ENCODE measurements around the gene YRDC. TPM values are rescaled to one million over a fixed set of nuclear protein-coding genes. Genes with fewer than 3 reads are reported as not detected.
A peak's percentile ranks its signal among the peaks of the same experiment; 100 is the strongest.
"Not testable (repeated sequence)": the region's sequence is repeated elsewhere in the genome, so short reads cannot be mapped to it uniquely, and the experiment has no call there.

YRDC gene
- total RNA-seq, 1 experiment from 2014 or later = 59.7 TPM

DNA sequence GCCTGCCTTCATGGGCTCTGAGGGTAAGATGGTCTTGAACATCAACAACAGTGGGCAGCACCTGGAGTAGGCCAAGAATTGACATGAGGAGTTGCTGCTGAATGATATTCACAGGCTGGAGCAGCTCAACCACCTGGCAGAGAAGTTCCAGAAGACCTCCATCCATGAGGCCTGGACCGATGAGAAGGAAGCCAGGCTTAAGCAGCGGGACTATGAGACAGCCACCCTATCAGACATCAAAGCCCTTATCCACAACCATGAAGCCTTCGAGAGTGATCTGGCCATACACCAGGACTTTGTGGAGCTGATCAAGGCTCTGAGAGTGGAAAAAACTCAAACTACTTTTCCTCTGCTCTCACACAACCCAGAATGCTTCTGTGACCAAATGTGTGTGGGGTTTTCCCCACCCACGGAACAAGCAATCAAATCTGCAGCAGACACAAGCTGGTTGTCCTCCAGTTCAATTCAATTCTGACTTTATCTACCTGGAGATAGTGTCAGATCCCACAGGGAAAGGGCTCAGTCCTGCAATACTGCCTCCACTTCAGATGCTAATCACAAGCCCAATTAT lies 31.0 kb downstream of the YRDC start:
- no peaks in the 10 kb centered on the region for H3K4me1 ChIP-seq (replicated peaks)
- H3K27me3 ChIP-seq (replicated peaks) = peaks cover 8% of the 10 kb centered on the region; the same call in 1 of the 2 replicates
- no peaks in the 10 kb centered on the region for H3K9me3 ChIP-seq (replicated peaks)

DNA sequence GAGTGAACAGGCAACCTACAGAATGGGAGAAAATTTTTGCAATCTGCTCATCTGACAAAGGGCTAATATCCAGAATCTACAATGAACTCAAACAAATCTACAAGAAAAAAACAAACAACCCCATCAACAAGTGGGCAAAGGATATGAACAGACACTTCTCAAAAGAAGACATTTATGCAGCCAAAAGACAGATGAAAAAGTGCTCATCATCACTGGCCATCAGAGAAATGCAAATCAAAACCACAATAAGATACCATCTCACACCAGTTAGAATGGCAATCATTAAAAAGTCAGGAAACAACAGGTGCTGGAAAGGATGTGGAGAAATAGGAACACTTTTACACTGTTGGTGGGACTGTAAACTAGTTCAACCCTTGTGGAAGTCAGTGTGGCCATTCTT lies 36.6 kb downstream of the YRDC start:
- peaks cover 31% of the 10 kb centered on the region for H3K27me3 ChIP-seq (replicated peaks)
- not testable (repeated sequence) for DNase-seq (ENCODE audit: low read depth in 1 of 2, low spot score in 2 of 2); H3K9me3 ChIP-seq (replicated peaks); H3K36me3 ChIP-seq; H3K27ac ChIP-seq; H3K4me1 ChIP-seq (replicated peaks); H3K4me3 ChIP-seq

More for the DNA sequence above, 31.0 kb downstream of the YRDC start:
- DNase-seq (ENCODE audit: low read depth in 1 of 2, low spot score in 2 of 2) = no peak
- Histone ChIP-seq H3K36me3 (no peaks in the 10 kb centered on the region), H3K4me3 (no peak overlapping the region), H3K27ac (no peak overlapping the region)

DNA sequence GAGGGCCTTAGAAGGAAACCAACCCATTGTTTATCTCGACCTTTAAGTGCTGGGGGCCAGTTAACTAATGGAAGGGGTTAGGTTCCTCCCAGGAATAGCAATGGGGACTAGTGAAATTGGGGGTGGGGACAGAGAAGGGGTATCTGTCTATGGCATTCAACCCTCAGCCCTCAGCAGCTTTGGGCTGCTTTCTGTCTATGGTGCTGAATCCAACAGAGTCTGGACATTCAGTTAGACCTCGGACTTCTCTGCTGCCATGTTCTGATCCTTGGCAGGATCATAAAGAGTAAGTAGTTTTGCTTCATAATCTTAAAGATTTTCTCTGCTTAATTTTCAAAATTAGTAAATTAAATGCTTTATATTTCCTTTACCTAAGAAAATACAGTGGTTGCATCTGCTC lies 40.5 kb downstream of the YRDC start:
- Histone ChIP-seq H3K4me1 (replicated peaks) (no peaks in the 10 kb centered on the region), H3K27ac (no peak overlapping the region), H3K27me3 (replicated peaks) (peaks cover 56% of the 10 kb centered on the region), H3K9me3 (replicated peaks) (peaks cover 7% of the 10 kb centered on the region; the same call in 1 of the 2 replicates), H3K36me3 (no peaks in the 10 kb centered on the region), H3K4me3 (no peak overlapping the region)
- DNase-seq (ENCODE audit: low read depth in 1 of 2, low spot score in 2 of 2) = no peak

DNA sequence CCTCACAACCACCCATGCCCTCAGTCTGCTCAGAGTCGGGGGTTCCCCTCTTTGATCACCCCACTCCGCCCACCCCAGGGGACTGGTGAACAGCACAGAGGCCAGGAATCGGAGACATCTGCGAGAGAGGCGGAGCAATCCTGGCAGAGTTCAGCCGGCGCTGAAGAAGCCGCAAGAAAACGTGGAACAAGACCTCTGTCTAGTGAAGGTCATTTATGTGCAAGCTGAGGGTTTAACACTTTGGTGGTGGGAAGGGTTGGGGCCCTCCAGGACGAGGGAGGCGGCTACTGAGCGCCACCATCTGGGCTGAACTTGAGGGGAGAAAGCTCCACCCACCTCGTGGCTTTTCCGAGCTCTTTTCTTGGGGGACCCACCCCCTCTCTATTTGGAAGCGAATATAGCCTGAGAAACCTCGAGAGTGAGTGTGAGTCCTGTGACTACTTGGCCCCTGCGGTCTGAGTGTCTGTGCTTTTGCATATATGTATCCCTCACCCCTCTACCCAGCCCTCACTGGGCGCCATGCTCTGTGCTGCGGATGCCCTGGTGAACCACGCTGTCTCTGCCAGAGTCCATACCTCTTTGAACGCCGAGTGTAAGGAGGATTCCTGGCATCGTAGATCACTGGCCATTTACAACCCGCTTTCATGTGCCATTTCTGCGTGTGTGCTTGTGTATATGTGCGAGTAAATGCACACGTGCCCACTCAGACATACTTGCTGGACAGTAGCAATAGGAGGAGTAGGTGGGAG lies 41.9 kb downstream of the YRDC start:
- no peak overlapping the region for H3K27ac ChIP-seq
- peaks cover 7% of the 10 kb centered on the region; the same call in 1 of the 2 replicates for H3K9me3 ChIP-seq (replicated peaks)
- peaks cover 56% of the 10 kb centered on the region for H3K27me3 ChIP-seq (replicated peaks)
- H3K4me1 ChIP-seq (replicated peaks) = no peaks in the 10 kb centered on the region
- no peak overlapping the region for H3K4me3 ChIP-seq
- H3K36me3 ChIP-seq = no peaks in the 10 kb centered on the region
- DNase-seq (ENCODE audit: low read depth in 1 of 2, low spot score in 2 of 2) = no peak

DNA sequence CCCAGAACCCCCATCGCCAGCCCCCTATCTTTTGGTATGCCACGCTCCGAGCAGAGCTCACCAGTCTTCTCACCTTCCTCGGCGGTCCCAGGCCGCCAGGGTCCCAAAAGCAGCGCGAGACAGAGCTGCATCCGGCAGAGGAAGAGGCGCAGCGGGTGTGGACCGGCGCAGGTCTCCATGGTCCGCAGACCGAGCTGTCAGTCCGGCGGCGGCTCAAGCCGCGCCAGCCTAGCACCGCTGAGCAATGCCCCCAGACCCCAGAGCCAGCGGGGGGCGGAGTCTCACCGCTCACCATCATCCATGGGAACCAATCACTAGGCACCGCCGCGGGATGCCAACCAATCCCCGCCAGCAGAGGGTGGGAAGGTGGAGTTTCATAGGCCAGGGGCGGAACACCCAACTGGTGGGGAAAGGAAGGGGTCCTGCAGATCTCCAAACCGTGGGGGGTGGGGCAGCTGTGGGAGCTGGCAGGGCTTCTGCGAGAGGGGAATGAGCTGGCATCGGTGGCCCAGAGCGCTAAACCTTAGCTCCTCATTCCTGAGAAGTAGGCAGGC lies 43.0 kb downstream of the YRDC start, which contains the start of gene EPHA10:
EPHA10 (minus strand) TSS at position 233 of the 554 bp plus-strand sequence; CDS start at position 179, 54 bp downstream.
- Histone ChIP-seq H3K4me1 (replicated peaks) (no peaks in the 10 kb centered on the region), H3K27ac (no peak within 1 kb of the TSS), H3K36me3 (no peaks in the 10 kb centered on the region), H3K9me3 (replicated peaks) (peaks cover 7% of the 10 kb centered on the region; the same call in 1 of the 2 replicates), H3K27me3 (replicated peaks) (peaks cover 55% of the 10 kb centered on the region), H3K4me3 (no peak within 1 kb of the TSS)
- DNase-seq (ENCODE audit: low read depth in 1 of 2, low spot score in 2 of 2) = no peak

DNA sequence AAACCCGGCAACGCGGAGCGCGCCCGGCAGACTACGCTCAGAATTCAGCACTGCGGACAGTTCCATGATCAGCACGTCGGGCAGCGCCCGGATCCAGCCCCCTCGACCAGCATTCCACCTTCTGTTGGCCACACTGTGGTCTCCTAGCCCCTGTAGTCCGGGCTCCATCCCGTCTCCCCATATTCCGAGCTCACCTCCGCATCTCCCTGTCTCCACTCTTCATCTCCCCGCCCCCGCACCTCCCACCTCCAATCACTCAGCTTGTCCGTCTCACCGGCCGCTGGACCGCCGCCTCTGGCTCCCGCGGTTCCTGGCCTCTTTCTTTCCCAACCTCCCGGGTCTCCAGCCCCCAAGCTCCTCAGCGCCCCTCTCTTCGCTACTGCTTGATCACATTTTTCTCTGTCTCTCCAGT lies 43.6 kb downstream of the YRDC start:
- H3K27me3 ChIP-seq (replicated peaks) = peaks cover 54% of the 10 kb centered on the region
- H3K27ac ChIP-seq = no peak overlapping the region
- DNase-seq (ENCODE audit: low read depth in 1 of 2, low spot score in 2 of 2) = peak; percentile 17 to 55
- peaks cover 7% of the 10 kb centered on the region; the same call in 1 of the 2 replicates for H3K9me3 ChIP-seq (replicated peaks)
- H3K36me3 ChIP-seq = no peaks in the 10 kb centered on the region
- H3K4me3 ChIP-seq = no peak overlapping the region
- no peaks in the 10 kb centered on the region for H3K4me1 ChIP-seq (replicated peaks)

DNA sequence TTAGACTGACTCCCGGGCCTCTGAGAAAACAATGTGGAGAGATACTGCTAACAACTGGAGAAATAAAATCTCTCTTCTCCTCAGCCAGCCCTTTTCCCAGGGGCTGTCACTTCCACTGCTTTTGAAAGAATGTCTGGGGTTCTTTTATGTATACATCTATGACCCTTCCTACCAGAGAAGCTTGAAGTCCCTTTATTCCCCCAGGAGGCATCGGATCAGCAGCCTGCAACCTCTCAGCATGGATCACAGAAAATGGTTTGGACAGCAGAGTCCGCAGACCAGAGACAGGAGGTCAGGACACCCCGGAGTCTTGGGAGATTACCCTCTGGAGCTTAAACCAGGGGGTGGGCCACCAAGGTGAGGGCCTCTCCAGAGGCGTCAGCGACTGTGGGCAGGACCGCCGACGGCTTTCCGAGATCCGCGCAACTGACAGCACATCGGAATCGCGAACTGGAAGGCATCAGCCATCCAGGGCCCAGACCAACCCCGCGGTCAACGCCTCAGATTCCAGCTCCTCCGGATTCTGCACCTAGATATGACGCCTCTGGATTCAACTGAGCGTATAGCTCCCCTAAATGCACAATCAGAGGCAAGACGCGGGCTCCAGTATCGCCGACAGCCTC lies 44.1 kb downstream of the YRDC start:
- peaks cover 52% of the 10 kb centered on the region for H3K27me3 ChIP-seq (replicated peaks)
- no peak overlapping the region for H3K4me3 ChIP-seq
- H3K36me3 ChIP-seq = no peaks in the 10 kb centered on the region
- no peak for DNase-seq (ENCODE audit: low read depth in 1 of 2, low spot score in 2 of 2)
- H3K9me3 ChIP-seq (replicated peaks) = peaks cover 7% of the 10 kb centered on the region; the same call in 1 of the 2 replicates
- no peaks in the 10 kb centered on the region for H3K4me1 ChIP-seq (replicated peaks)
- H3K27ac ChIP-seq = no peak overlapping the region

DNA sequence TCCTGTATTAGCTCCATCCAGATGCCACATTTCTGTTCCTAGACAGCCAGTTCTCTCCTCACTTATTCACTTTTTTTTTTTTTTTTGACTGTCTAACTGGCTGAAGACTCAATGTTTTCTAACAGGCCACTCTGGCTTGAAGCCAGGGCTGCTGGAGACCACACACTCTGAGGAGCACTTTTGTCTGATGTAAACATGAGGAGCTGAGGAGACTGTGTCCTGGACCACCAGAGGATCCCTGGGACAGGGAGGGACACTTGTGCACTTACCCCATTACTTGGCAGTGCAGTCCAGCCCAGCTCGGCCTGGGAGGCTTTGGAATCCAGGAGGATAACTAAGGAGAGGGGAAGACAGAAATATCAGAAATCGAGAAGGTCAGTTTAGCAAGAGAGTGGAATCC lies 45.5 kb downstream of the YRDC start:
- Histone ChIP-seq H3K27me3 (replicated peaks) (peaks cover 58% of the 10 kb centered on the region), H3K36me3 (no peaks in the 10 kb centered on the region), H3K27ac (no peak overlapping the region), H3K4me1 (replicated peaks) (no peaks in the 10 kb centered on the region), H3K9me3 (replicated peaks) (peaks cover 7% of the 10 kb centered on the region; the same call in 1 of the 2 replicates), H3K4me3 (no peak overlapping the region)
- DNase-seq (ENCODE audit: low read depth in 1 of 2, low spot score in 2 of 2) = no peak

DNA sequence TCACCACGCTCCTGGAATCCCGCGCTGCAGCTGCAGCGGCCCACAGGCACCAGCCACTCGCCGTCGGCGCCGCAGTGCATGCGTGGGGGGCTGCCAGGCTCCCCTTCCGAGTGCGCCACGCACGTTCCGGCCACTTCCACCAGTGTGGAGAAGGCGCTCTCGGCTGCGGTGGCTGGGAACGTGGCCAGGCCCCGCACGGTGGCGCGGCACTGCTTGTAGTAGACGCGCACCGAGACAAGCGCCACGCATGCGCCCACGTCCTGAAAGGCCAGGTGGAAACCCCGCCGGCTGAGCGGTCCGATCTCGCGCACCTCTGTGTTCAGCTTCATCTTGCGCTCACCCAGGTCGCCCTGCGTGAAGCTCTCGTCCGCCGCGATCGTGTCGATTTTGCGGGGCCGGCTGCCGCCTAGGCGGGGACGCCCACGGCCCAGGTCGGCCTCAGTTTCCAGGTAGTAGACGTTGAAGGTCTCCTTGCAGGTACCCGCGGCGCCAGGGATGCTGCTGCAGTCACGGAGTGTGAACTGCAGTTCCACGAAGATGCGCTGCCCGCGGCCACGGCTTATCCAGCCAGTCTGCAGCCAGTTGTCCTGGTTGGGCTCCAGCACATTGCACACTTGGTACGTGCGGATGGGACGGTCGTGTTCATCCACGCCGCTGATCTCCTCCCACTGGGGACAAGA lies 46.5 kb downstream of the YRDC start:
- Histone ChIP-seq H3K4me3 (no peak overlapping the region), H3K27me3 (replicated peaks) (peaks cover 56% of the 10 kb centered on the region), H3K36me3 (no peaks in the 10 kb centered on the region), H3K9me3 (replicated peaks) (peaks cover 7% of the 10 kb centered on the region; the same call in 1 of the 2 replicates), H3K27ac (no peak overlapping the region), H3K4me1 (replicated peaks) (no peaks in the 10 kb centered on the region)
- DNase-seq (ENCODE audit: low read depth in 1 of 2, low spot score in 2 of 2) = no peak

DNA sequence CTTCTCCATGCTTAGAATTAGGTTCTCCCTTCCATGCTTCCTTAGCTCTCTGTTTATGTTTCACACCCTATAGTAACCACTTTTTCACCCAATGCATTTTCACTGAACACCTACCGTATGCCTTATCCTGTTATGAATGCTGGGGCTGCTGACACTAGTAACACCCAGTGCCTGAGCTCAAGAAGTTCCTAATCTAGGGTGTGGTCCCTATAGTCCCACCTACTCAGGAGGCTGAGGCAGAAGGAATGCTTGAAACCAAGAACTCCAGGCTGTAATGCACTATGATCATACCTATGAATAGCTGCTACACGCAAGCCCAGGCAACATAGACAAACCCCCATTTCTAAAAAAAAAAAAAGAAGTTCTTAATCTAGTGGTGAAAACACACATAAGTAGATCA lies 48.6 kb downstream of the YRDC start:
- DNase-seq (ENCODE audit: low read depth in 1 of 2, low spot score in 2 of 2) = no peak
- H3K4me1 ChIP-seq (replicated peaks) = no peaks in the 10 kb centered on the region
- peaks cover 51% of the 10 kb centered on the region for H3K27me3 ChIP-seq (replicated peaks)
- H3K36me3 ChIP-seq = no peaks in the 10 kb centered on the region
- H3K9me3 ChIP-seq (replicated peaks) = peaks cover 4% of the 10 kb centered on the region; the same call in 1 of the 2 replicates
- no peak overlapping the region for H3K4me3 ChIP-seq
- H3K27ac ChIP-seq = no peak overlapping the region

DNA sequence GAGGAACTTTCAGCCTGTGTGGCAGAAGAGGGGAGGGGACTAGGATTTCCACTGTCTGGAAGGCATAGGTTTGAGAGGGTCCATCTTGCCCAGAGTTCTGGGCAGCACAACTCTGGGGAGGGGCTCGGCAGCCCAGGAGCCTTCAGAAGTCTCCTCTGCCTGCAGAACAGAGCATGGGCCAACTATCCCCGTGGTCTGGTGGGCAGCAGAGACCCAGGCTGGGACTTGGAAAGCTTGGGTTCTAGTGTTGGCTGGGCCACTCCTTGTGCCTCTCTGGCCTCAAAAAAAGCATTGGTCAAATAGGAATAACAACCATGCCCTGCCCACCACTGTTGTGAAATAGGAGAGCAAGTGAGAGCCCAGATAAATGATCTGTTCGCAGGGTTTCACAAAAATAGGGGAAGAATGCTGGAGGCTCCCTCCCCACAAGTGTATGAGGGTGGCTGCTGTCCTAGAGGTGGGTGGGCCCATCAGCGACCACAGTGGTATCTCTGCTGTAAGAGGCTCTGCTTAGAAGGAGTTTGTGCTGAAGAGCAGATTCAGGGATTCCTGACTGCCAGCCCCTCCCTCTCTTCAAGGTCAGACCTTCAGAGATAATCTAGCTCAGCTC lies 52.0 kb downstream of the YRDC start:
- H3K4me3 ChIP-seq = no peak overlapping the region
- no peak overlapping the region for H3K27ac ChIP-seq
- H3K9me3 ChIP-seq (replicated peaks) = no peaks in the 10 kb centered on the region
- no peak for DNase-seq (ENCODE audit: low read depth in 1 of 2, low spot score in 2 of 2)
- H3K27me3 ChIP-seq (replicated peaks) = peaks cover 67% of the 10 kb centered on the region
- H3K4me1 ChIP-seq (replicated peaks) = no peaks in the 10 kb centered on the region
- H3K36me3 ChIP-seq = no peaks in the 10 kb centered on the region

DNA sequence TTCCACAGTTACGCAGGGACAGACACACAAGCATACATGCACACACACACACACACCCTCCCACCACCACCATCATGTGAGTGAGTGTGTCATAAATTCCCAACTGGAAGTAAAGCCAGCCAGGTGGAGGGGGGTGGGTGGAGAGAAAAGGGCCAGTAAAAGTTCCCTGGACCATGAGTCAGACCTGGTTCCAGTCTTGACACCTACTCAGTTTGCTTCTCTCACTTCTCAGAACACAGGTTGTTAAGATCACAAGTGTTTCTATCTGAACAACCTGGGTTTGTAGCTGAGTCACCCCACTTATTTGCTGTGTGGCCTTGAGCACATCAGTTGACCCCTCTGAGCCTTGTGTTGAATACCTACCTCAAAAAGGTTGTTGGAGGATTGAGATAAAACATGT lies 52.7 kb downstream of the YRDC start:
- DNase-seq (ENCODE audit: low read depth in 1 of 2, low spot score in 2 of 2) = no peak
- H3K9me3 ChIP-seq (replicated peaks) = no peaks in the 10 kb centered on the region
- H3K36me3 ChIP-seq = no peaks in the 10 kb centered on the region
- no peak overlapping the region for H3K4me3 ChIP-seq
- H3K4me1 ChIP-seq (replicated peaks) = no peaks in the 10 kb centered on the region
- H3K27ac ChIP-seq = no peak overlapping the region
- peaks cover 71% of the 10 kb centered on the region for H3K27me3 ChIP-seq (replicated peaks)
